Activated gamma-delta T cell treated with Interleukin-2 at 50 U/mL for 16 hours (primary cell): ENCODE results near the gene SCG3.

Source experiments
- DNase-seq: peaks from one replicate; pipeline ENCODE4 v3.0.0-alpha.2; 2020

Gene SCG3

DNA sequence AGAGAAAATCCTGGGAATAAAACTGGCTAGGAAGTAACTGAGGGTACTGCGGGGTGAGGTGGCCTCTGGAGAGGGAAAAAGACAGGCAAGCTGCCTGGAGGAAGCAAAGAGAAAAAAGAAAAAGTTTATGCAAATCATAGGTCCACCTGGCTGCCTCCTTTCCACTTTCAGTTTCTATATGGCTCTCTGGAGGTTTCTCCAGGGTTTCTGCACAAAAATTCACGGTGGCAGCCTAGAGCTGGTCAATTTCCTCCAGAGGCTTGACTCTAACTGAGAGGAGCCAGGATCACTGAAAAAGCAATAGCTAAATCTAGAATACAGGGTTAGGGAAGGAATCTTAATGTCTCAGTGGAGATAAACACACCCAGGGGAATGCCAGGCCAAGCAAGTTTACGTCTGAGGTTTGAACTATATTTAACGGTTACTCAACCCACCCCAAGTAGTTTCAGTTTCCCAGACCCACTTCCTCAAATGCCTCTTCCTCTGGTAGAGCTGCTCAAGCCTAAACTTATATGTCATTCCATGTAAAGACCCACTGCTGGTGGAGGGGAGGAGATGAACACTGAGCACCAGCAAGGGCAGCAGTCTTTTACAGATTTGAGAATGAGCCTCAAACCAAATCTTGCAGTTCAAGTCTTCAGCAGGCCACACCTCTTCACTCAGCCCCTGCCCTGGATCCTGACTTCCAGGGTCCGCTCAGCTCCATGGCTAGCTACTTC lies 50.4 kb downstream of the SCG3 start:
- peak; percentile 38 for DNase-seq

DNA sequence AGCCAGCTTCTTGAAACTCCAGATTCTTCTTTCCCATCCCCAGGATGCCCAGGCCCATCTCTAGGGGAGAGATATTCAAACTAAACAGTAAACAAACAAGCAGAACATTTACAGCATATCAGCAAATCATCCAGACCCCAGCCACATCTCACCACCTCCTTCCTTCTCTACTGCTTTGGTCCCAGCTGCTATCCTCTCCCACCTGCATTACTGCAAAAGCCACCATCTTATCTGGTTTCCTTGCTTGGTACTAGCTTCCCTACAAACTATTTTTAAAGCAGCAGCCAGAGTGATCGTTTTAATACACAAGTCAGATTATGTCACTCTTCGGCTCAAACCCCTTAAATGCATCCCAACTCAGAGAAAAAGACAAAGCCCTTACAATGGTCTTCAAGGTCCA lies 51.3 kb downstream of the SCG3 start:
- DNase-seq, result no peak

DNA sequence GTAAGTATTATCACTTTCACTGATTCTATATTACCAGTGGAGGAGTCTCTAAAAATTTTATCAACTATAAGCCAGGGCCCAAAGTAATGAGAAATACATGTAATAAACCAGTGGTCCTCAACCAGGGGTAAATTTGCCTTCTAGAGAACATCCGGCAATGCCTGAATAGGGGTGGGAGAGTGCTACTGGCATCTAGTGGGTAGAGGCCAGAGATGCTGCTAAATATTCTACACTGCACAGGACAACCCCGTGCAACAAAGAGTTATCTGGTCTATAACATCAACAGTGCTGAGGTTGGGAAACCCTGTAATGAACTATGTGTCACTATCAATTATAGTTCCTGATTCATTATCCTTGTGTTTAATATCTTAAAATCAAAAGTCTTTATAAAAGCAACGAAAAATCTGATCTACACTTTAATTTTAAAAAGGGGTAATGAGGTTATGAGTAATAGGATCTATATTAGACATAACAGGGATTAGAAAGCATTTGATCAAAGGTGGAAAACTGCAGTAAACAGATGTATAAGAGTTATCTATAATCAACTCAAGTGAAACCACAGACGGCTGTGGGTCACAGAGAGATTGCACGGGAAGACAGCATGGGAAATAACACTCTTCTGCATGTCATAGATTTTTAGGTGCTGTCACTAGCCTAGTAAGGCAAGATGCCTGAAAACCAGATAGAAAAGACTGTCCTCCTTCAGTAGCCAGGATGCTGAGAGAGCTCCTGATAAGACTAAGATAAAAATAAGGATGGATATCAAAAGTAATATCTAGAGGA lies 54.1 kb downstream of the SCG3 start:
- no peak for DNase-seq

DNA sequence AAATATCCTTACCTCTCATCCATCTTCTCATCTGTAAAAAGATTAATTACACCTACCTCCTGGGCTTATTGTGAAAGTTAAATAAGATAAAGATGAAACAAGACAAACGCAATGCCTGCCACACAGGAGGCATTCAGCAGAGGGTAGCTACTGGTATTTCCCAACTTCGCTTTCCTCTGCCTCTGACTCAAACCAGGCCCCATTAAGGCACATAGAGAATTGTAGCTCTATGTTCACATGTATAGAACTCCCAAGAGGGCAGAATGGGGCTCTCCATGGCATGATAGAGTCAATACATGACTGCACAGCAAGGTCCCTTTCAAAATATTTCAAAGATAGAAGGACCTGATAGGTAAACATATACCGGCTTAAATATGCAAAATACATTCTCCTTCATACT lies 54.8 kb downstream of the SCG3 start:
- no peak for DNase-seq

DNA sequence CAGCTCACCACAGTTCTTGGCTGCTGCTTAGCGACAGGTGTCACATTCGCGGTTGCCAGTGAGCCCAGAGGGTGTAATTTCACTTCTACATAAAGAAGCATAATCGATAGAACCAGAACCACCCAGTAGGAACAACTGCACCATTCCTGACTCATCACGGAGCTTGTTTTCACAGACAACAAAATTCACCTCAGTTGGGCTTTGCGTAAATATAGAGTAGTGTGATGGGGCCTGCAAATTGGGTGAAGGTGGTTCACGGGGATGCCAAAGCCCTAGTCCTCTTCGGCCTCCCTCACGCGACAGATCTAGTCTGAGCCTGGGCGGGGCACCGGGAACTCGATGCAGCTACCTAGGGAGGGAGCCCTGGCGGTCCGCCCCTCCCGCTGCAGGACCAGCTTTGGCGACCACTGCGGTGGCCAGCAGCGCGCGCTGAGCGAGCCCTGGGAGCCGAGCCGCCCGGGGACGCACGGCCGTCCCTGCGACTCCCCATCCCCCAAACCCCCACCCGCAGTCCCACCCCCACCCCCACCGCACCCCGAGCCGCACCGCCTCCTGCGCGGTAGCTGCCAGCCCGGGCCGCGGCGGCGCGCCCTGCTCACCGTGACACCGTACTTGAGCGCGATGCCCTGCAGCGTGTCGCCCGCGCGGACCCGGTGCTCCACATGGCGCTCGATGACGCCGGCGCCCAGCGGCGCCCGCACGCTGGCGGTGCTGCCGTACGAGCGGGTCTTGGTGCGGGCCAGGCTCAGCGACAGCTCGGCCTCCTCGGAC lies 55.6 kb downstream of the SCG3 start:
- peak; percentile 45 for DNase-seq

DNA sequence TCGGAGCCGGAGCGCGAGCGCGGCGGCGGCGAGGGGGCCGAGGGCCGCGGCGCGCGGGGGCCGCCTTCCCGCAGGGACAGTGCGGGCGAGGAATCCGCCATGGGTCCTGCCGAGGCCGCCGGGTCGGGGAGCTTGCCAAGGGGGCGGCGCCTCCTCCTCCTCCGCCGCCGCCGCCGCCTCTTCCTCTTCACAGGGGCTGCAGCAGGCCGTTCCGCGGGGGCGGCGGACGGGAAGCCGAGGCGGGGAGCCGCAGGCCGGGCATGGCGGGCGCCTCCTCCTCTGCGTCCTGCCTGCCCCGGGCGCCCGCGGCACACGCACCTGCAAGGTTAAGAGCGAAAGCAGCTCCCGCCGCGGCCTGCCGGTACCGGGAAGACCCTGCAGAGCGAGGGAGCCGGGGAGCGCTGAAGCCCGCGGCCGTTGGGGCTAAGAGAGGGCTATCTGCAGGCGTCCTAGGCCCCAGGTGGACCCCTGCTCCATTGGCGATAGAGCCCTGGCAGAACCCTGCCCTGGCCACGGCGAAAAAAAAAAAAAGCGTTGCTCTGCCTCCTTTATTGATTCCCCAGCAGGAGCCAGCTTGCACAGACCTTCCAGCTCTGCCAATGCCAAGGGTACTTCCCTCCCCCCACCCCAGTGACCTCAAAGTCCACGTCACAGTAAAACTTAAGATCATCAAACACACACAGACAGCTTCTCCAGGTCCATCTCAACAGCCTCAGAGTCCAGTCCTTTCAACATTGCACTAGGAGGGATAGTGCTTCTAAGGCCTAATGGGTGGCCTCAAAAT lies 56.4 kb downstream of the SCG3 start, which contains the start of gene LYSMD2:
TSS of gene LYSMD2 (minus strand) at position 134 of the 784 bp plus-strand sequence. CDS start at position 101, 33 bp downstream.
- peak; percentile 63 for DNase-seq

DNA sequence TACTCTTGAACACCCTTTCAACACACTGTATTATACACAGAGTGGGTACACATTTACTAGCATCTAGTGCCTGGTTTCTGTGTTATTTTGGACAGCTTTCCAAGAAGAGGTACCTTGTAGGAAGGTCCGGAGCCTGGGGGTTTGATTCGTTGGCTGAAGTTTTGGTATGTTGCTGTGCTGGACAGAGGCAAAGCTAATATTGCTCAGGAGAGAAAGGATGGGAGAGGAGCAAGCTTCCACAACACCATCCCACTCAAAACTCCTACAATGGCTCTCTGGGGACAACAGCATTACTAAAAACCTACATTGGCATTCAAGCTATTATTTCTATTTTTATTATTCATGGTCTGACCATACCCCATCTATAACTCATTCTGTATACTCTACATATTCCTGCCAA lies 57.2 kb downstream of the SCG3 start:
- DNase-seq, result no peak

DNA sequence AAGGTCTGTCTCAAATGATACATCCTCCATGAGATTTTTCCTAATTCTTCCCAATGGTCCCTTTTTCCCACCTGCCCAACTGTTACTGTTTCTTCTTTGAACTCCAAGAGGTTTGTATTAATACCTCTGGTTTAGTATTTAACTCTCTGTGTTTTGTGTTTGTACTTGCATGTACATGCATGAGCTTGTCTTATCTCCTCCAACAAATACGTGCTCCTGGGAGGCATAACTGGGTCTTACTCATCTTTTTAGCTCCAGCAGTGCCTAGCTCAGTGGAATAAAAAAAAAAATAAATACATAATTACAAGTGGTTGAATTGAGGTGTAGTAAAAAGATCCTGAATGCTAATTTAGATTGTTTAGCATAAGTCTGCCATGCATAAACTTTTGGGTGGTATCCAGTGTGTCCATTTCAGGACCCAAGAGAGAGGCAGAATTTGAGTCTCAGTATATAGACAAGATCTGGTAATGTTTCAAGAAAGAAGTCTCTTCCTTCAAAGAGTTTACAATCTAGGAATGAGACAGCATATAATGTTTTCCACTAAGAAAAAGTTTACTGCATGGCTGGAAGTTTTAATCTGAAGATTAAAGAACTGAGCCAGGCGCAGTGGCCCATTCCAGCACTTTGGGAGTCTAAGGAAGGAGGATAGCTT lies 57.9 kb downstream of the SCG3 start:
- DNase-seq, result no peak

DNA sequence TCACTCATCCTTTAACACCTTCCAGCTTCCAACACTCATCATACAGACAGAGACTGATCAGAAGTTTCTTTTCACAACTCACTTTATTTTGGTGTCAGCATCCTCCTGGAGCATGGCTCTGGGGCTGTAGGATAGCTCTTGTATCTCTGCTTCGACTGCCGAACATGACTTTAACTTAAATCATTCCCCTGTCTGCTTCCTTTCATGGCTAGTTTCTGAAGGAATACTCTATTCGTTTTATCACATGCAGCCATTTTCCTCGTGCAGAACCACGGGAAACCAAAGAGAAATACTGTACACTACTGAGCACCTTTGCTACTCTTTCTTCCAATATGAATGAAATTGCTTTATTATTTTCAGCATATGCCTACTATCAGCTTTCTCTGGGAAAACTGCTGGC lies 68.0 kb downstream of the SCG3 start:
- no peak for DNase-seq

DNA sequence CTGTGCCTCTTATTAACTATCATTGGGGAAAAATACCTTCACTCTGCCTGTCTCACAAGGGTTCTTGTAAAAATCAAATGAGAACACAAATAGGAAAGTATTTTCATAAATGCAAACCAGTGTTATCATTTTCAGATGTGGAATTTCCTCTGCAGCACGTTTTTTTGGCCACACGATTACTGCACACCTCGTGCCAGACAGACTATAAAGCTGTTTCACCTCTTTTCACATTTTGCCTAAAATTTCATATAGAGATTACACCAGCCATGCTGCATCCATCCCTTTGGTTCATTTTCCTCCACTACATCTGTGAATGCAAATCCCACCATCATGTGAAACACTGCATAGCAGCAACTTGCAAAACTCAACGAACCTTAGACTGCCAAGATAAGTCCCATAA lies 68.9 kb downstream of the SCG3 start:
- DNase-seq, result no peak

DNA sequence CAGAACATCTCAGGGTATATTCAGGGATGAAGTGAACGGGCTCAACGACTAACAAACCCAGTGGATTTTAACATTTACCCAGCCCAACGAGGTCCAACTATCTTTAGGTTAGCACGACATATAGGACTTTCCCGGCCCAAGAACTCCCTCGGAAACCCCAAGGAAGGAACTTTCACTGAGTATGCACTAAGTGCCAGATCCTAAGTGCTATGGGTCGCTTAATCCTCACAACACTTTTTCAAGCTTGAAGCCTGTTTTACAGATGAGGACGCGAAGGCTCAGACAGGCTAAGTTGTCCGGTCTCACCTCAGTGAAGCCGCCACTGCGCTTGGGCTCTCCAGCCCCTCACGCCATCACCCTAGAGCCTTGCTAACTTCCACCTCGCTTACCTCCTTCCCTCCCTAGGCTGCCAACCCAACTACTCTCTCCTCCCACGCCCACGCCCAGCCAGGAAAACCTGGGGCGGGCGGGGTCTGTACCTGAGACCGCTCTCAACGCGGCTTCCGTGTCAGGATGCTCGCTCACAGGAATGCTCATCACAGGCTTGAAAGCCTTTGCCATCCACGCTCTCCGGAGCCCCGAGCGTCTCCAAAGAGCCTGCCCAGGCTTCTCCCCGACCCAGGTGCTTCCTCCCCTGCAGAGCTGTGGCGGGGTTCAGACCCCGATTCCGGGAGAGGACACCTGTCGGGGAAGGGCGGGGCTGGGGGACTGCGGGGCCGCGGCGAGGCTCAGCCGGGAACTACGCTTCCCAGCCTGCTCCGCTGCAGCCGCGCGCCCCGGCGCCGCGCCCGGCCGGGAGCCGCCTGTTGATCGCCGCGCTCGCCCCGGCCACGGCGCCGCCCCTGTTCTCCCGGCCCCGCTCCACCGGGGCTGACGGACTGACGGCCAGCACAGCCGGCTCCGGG lies 69.7 kb downstream of the SCG3 start, which contains the start of gene TMOD2:
TSS of gene TMOD2 (plus strand) at position 806 of the 905 bp plus-strand sequence. CDS start 14,845 bp downstream, outside the sequence.
- peak; percentile 31 for DNase-seq

DNA sequence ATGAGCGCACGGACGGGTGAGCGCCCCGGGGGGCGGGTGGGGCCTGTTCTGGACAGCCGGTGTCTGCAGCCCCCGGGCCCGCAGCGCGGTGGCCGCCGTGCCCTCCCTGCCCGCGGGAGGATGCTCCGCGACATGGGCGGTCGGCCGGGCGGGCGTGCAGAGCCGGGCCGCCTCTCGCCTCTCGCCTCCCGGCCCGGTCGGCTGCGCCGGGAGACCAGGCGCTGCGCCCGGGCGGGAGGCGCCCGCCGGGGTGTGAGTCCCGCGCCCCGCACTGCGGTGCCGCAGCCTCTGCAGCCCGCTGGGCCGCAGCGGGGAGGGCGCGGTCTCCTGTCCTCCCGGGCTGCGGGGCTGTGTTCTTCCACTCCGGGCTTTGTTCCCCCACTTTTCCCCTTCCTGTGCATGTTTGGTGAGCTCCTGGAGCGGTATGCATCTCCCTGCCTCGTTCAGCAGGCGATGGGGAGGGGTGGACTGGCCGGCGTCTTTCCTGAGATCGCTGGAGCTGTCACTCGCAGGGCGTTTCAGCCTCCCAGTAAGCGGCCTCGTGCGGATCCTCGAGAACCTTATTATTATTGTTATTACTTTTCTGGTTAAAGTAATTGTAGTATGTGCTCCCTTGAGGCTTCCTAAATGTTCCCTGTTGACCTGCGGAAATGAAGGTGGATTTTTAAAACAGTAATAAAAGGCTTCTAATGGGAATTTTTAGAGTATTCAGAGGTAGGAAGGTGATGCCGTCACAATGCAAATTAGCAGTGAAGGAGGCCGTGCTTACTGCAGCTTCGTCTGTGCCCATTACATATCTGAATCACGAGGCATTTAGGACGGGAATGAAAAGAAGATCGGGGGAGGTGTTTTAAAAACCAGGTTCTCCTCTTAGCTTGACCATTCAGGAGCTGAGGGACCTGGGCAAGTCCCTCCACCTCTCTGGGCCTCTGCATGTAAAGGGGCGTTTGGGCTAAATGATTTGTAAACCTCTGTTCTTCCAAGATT lies 70.7 kb downstream of the SCG3 start:
- no peak for DNase-seq

DNA sequence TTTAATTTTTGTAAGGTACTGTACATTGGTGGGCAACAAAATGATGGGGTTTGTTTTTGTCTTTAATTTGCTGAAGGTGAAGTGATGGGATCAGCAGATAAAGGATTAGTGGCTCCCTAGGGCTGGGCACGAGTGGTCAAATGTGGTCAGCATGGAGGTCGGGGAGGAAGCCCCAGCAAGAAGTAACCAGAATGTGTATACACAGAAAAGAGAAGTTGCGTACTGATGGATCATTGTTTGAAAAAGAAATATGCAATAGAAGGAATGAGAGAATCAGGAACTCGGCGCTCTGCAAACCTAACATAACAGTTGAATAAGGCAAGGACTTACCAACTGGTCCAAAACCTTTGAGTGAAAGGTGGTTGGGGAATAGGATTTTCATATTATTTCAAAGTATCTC lies 71.6 kb downstream of the SCG3 start:
- DNase-seq, result no peak

DNA sequence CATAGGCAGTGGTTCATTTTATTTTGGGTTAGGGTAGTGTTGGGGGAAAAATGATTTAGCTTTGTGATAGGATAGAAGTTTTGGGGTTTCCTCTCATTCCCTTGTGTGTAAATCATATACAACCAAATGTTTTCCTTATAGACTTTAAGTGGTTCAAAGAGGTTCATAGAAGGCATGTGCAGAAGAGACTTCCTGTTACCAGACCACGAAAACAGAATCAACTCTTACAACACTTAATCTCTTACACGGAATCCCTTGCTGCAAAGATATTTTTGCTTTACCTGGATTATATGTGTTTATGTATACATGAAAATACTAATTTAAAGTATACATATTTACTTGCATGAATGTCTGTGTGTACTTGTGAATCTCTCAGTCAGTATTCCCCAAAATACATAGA lies 73.0 kb downstream of the SCG3 start:
- DNase-seq, result no peak

DNA sequence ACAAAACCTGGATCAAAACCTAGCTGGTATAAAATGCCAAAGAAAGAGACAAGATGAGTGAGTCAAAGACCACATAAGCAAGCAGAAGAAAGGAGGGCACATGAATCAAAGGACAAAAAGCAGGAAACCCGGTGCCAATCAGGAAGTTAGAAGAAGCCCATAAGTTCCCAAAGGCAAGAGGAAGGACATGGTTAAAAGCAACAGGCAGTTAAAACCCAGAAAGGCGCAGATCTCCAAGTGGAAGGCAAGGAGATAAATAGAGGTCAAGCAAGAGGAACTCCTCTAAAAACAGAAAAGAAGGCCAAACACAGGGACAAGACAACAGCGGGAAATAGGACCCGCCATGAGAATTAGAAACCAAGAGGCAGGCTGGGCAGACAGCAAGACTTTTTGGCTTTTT lies 74.5 kb downstream of the SCG3 start:
- DNase-seq, result no peak

DNA sequence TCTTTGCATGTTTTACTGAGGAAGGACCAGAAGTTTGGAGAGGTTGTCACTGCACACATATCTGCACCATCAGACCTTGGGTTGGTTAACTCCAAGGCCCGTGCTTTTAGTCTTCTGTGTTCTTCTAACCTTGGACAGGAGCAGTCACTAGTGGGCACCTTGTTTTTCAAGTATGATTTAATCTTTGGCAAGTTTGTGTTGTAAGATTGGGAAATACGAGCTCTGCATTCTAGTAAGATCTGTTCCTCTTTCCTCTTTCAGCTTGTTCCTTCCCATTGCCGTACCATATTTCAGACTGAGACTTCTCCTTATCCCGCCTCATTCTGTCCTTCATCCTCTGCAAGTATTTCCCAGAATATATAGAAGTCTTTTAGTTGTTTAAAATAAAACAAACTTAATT lies 75.2 kb downstream of the SCG3 start:
- DNase-seq, result no peak

DNA sequence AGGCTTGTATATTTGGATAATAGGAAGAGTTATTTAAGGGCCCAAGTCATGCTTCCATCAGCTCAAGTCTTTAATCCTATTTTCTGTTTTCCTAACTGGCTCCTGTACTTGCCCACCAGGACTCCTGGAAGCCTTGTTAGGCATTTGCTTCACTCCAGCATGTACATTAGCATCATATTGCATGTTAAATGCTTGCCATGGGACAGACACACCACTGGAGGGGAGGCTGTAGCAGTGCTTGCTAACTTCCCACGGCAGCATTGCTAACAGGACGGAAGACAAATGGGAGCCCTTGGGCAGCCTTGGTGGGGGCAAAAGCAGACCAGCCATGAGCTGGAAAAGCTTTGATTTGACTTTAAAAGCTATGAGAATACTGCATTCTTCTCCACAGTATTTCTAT lies 76.1 kb downstream of the SCG3 start:
- DNase-seq, result no peak

DNA sequence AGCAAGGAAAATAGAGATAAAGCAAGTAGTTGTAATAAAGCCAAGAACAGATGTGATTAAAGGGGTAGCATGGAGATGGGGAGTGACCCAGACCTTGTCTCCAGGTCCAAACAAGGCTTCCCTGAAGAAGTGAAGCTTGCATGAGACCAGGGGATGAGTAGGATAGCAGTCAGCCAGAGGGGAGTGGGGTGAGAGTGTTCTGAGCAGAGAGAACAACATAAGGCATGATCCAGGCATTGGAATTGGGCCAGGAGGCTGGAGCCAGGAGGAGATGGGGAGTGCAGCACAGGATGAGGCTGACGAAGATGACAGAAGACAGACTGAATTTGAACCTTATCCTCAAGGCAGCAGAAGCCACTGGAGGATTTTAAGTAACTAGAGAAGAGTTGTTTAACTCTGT lies 77.3 kb downstream of the SCG3 start:
- no peak for DNase-seq

DNA sequence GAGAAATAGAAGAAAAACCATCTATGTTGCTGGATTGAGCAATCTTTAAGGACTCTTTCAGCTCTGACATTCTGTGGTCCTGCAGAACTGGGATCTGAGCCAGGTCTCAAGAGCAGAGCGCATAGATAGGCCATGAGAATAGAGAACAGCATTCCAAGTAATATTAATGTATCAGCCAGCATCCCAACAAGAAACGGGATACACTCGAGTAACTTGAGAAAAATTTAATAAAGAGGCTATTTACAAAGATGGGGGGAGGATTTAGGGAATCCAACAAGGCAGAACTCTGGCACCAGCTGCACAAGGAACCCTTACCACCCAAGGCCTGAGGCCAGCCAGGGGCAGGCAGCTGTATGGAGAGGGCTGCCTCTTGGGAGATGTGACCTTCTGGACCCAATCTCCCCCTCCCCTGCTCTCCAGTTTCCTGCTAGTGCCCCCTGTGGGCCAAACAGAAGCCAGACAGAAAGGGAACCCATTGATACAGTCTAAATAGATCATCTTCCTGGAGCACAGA lies 78.3 kb downstream of the SCG3 start:
- no peak for DNase-seq

DNA sequence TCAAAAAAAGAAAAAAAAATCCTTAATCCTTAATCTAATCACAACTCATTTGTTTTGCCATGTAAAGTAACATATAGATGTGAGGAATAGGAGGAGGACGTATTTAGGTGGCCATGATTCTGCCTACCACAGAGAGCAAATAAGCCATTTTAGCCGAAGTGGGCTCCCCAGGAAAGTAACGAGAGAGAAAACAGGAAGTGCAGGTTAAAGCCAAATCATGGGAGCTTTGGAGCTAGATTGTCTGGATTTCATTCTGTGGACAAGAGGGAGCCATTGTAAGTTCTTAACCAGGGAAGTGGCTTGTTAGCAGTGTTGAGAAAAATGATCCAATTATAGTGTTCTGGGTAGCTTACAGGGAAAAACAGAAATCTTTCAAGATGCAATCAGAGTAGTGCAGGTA lies 79.5 kb downstream of the SCG3 start:
- no peak for DNase-seq
